ENCODE data around the gene LIMS2.
A peak's percentile ranks its signal among the peaks of the same experiment; 100 is the strongest.

Gene LIMS2

DNA sequence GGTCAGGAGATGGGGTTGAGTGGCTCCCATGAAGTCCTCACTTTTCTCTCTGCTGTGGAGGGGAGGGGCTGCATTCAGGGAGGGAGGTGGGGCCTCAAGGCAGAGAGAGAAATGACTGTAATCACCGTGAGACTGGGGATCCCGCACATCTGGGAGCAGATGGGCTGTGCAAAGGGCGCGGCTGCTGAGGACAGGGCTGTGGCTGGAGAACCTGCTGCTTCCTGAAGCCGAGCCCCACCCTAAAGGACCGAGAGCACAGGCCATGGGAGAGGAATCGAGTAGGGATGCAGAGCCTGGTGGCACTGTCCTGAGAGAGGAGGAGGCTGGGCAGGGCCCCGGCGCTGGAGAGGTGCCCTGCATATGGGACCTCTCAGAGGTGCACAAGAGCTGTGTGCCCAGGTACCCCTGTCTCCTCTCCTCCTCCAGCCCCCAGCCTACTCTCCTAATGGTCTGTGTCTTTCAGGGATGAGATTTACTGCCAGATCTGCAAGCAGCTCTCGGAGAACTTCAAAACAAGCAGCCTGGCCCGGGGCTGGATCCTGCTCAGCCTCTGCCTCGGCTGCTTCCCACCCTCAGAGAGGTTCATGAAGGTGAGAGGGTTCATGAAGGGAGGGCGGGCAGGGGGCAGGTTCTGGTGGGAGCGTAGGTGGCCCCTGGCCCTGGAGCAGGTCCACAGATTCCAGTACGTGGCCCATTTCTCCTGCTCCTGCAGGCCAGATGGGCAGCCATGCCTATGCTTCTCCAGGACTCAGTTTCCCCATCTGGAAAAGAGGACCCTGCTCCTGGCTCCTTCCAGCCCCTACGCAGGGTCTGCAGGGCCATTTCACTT, 55.2 kb downstream of the LIMS2 start:
- DNase-seq, result no peak

- DNase-seq, result no peak
Observed at GRCh38 chr2:127619203-127619590, 56.1 kb downstream of the LIMS2 start.

DNA sequence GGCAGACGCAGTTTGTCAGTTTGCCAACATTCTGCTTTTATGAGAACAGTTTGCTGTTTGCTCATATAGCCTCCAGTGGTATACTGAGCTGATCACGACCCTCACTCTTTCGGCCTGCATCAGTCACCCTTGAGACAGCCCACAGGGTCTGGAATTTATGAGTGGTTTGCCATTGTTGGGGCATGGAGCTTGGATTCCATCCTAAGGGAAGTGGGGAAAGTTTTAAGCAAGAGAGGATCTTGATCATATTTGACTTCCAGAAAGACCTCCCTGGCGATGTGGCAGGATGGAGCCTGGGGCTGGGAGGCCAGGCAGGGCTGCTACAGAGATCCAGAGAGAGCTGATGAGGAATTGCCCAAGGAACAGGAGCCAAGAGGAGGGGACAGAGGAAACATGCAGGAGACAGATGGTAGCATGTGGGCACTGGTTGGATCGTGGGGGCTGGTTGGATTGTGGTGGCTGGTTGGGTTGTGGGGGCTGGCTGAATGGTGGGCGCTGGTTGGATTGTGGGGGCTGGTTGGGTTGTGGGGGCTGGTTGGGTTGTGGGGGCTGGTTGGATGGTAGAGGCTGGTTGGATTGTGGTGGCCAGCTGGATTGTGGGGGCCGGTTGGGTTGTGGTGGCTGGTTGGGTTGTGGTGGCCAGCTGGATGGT, 56.7 kb downstream of the LIMS2 start:
- no peak for DNase-seq

DNA sequence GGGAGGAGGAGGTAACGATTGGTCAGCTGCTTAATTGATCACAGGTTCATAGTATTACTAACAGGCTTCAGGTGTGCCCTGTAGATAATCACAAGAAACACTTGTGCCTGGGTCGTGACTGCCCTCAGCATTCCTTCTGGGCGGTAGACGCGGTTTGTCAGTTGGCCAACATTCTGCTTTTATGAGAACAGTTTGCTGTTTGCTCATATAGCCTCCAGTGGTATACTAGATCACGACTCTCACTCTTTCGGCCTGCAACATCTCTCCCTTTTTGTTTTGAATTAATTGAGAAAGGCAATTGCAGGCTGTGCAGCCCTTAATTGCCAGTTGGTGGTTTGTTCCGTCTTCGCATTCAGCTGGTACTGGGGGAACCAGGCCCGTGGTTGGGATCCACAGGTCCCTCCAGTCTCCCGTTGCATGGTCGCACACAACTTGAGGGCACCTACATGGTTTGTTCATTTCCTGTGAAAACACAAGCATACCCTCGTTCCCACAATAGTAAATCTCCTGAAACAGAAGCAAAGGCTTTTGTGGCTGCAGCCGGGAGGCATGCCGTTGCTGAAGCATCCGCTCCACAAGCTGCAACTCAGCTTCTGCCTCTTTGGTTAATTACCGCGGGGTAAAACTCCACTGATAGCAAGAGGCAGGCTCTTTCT, 59.7 kb downstream of the LIMS2 start:
- DNase-seq, result no peak

- no peak for DNase-seq
Observed at GRCh38 chr2:127614731-127615130, 60.6 kb downstream of the LIMS2 start.

GRCh38 chr2:127614246-127614645, 61.1 kb downstream of the LIMS2 start:
- DNase-seq, result no peak

- DNase-seq, result no peak
Observed at GRCh38 chr2:127612111-127612822, 63.1 kb downstream of the LIMS2 start.

GRCh38 chr2:127611076-127611925, 64.0 kb downstream of the LIMS2 start:
- peak; percentile 6 for DNase-seq

DNA sequence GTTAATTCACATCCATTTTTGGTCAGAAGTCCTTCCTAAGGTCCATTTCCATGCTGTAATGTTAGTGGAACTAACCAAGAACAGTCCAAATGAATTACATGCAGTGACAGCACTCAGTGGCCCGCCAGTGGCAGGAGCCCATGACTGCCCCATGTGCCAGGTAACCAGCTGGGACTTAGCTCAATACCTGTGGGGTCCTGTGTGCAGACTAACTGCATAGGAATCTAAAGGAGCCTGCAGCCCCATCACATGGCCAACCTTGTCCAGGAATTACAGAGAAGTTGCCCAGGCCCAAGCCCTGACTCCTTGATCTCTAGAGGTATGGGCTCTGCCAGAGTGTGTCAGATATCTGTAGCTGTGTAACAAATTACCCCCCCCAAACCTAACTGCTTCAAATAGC, 64.8 kb downstream of the LIMS2 start:
- DNase-seq, result no peak

DNA sequence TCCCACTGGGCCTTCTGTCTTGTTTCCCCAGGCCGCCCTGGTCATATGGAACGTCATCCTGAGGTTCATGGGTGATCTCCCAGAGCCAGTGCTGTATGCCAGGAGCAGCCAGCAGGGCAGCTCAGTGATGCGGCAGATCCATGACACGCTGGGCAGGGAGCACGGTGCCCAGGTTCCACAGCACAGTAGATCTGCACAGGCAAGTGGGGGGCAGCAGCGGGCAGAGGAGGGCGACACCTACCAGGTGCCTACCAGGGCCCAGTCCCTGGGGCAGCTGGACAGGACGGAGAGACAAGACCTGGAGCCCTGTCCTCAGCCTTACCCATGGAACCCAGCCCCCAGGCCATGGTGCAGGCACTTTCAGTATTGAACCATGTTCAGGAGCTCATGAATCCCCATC, 65.5 kb downstream of the LIMS2 start:
- DNase-seq, result no peak

- no peak for DNase-seq
Observed at GRCh38 chr2:127609031-127609751, 66.1 kb downstream of the LIMS2 start.

DNA sequence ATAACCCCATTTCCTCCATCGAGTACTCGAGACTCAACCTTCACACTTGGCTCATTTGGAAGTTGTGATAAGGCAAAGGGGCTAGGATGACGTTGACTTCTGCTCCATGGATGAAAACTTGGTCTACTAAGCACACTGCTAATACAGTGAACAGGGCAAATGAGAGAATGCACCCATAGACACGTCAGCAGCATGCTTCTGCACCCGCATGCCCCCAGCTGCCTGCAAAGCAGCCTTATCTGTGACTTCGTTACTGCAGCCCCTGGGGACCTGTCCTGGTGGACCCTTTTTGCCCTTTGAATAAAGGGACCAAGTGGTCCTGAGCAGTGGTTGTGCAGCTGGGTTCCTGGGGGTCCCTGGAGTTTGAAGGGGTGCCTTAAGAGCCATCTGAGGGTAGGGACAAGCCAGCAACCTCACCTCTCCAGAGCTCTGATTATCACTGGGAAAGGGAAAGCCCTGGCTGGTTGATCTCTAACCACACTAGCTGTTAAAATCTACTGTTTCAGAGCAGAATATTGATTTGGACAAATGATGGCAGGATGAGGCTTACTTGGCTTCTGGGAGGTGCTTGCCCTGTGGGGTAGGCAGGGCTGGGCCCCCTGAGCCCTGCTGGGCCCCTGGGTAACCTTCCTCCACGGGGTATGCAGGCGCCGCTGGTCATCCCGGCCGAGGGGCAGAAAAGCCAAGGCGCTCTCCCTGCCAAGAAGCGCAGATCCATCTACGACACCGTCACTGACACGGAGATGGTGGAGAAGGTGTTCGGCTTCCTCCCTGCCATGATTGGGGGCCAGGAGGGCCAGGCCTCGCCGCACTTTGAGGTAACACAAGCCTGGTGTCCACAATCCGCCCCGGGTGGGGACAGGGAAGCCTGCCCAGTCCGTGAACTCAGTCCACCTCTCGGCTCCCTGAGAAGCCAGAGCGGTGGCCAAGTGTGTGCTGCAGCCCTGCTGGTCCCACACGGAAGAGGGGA, 67.0 kb downstream of the LIMS2 start:
- DNase-seq, result no peak

DNA sequence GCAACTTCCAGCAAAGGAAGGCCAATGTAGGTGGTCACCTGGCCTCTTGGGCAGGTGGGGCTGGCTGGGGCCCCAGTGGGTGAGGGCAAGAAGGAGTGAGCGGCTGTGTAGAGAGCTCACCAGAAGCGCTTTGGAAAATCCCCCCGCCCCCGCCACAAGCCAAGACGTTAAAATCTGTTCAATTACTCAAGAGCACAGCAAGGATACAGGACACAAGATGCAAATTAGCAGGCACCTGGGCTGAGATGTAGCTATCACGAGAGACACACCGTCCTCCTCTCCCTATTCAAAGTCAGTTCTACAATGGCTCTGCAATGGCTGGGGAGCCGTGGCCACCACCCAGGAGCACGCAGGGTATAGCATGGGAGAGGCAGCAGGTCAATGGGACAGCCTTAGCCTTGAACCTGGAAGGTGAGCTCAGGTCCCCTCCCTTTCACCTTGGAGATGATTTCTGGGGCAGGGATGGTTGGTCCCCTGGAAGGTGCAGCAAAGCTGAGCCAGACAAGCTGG, 67.9 kb downstream of the LIMS2 start:
- DNase-seq, result no peak

DNA sequence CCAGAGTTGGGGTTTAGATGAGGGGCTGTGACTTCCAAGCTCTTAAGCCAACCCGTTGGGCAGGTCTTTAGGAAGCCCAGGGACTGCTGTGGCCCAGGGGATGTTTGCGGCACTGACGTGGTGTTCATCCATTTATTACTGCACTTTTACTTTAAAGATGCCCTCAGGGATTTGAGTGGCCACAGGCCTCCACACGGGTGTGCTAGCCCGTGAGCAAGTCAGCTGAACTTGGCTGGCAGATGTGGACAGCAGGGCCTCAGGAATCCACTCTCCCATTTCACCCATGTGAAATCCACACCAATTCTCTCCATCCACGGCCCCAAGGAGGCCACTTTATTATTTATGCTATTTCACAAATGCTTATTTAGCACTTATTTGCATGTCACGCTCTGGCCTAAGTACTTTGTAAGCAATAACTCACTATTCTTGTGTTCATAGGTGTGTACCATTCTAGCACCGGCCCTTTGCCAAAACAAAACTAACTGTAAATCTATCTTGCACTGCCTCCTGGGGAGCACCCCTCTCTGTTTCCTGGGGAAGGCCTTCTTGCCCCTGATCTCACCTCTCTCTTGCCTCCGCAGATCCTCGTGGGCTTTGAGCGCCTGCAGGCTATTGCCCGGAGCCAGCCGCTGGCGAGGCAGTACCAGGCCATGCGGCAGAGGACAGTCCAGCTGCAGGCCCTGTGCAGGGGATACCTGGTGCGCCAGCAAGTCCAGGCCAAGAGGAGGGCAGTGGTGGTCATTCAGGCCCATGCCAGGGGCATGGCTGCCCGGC, 68.5 kb downstream of the LIMS2 start:
- no peak for DNase-seq

GRCh38 chr2:127605691-127606263, 69.6 kb downstream of the LIMS2 start:
- DNase-seq, result no peak

DNA sequence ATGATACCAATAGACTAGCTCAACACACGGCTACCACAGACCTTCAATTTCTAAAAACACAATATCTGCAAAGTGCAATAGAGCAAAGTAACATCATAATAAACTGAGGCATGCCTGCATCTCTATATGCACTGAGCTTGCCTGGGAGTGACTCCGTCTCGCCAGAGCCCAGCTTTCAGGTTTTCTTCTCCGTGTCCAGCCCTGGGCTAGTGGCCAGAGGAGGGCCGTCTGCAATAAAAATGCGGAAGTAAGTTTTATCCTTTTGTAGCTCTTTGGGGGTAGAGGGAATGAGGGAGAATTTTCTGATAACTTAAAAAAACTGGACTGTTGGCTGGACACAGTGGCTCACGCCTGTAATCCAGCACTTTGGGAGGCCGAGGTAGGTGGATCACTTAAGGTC, 70.3 kb downstream of the LIMS2 start:
- no peak for DNase-seq

- no peak for DNase-seq
Observed at GRCh38 chr2:127599211-127599610, 76.1 kb downstream of the LIMS2 start.

- no peak for DNase-seq
Observed at GRCh38 chr2:127598711-127599110, 76.6 kb downstream of the LIMS2 start.

DNA sequence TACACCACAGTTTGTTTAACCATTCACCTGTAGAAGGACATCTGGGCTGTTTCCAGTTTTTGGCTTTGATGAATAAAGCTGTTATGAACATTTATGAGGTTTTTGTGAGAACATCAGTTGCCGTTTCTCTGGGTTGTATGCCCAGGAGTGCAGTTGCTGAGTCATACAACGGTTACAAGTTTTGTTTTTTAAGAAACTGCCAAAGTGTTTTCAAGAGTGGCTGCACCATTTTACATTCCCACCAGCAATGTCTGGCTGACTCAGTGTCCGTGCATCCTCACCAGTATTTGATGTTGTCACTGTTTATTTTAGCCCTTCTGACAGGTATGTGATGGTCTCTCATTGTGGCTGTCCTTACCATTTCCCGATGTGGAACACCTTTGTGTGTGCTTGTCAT, 77.3 kb downstream of the LIMS2 start:
- DNase-seq, result no peak

Measured in NCI-H2171 (cell line).